ENCODE results near the gene TEX38. TPM values are rescaled to one million over a fixed set of nuclear protein-coding genes. Genes with fewer than 3 reads are reported as not detected.

Gene TEX38
- total and polyA plus RNA-seq, 8 donors = 0.35 to 0.80 TPM; not detected in 6

DNA sequence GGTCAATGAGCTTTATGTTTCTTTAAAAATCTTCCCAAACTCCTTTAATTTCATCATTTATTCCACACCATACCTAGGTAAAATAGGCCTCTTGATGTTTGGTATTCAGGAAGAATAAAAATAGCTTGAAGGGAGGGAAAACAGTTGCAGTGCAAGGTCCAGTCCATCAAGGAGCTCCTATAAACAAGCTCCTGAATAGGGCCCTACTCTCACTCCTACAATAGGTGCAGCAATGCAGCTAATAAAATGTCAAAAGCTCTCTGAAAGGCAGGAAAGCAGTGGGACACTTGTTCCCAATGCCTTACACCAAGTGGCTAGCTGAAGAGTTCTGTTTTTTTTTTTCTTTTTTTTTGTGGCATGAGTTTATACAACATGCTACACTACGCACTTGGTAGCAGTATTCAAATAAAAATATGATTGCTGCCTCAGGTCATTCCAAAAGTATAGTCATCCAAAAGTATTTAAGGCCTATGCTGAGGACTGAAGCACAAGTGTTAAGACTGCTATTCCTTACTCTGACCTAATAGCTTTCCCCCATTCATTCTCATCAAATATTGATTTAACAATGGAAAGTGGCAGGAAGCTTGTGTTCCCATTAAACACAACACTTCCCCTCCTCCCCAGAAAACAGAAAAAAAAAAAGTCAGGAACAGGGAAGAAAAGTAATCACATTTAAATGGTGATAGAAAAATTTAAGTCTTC, 9.8 kb downstream of the TEX38 start:
- TF ChIP-seq, protein P1, sequence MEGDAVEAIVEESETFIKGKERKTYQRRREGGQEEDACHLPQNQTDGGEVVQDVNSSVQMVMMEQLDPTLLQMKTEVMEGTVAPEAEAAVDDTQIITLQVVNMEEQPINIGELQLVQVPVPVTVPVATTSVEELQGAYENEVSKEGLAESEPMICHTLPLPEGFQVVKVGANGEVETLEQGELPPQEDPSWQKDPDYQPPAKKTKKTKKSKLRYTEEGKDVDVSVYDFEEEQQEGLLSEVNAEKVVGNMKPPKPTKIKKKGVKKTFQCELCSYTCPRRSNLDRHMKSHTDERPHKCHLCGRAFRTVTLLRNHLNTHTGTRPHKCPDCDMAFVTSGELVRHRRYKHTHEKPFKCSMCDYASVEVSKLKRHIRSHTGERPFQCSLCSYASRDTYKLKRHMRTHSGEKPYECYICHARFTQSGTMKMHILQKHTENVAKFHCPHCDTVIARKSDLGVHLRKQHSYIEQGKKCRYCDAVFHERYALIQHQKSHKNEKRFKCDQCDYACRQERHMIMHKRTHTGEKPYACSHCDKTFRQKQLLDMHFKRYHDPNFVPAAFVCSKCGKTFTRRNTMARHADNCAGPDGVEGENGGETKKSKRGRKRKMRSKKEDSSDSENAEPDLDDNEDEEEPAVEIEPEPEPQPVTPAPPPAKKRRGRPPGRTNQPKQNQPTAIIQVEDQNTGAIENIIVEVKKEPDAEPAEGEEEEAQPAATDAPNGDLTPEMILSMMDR (IDR thresholded peaks at IDR 0.05) = no peak
- intact Hi-C loops (cut with DNase I) = no loop called here
- no peak for FAIRE-seq
- Histone ChIP-seq H3K9me3 (no peaks in the 10 kb centered on the region), H3K4me3 (no peak overlapping the region), H3K27me3 (no peaks in the 10 kb centered on the region), H3K36me3 (peaks cover 0 to 60% (median 12%) of the 10 kb centered on the region in 3 donors), H3K4me1 (peaks cover 0 to 6% (median 5%) of the 10 kb centered on the region in 3 donors), H3K27ac (no peak overlapping the region)
- DNase-seq = no peak
- WGBS, 2 donors = 30 to 70% methylated on average over 1 of the region's 1 CpG
- ATAC-seq = peak; percentile 71 to 80 (median 77)

DNA sequence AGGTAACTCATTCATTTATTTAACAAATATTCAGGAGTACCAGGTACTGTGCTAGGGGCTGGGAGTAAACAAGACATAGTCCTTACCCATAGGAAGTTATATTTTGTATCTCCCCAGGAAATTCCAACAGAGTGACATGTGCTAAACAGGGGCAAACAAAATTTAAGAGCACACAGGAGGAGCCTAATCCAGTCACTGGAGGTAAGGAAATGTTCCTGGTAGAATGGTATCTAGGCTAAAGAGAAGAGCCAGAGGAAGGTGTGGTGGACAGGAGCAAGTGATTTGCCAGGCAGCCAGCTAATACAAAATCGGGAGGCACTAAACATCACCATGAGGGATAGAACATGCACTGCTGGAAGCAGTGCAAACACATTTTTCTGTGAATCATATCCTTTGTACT, 10.4 kb downstream of the TEX38 start:
- peaks cover 3 to 11% (median 11%) of the 10 kb centered on the region in 3 donors for H3K4me1 ChIP-seq
- 30 to 37% methylated on average over 1 of the region's 1 CpG for WGBS, 2 donors
- H3K4me3 ChIP-seq = no peak overlapping the region
- DNase-seq (no peak), ATAC-seq (peak in 2 of 4 donors; percentile 17 to 43), FAIRE-seq (no peak)
- no peaks in the 10 kb centered on the region for H3K9me3 ChIP-seq
- TF ChIP-seq, protein P1 (IDR thresholded peaks at IDR 0.05) = no peak
- H3K27ac ChIP-seq = no peak overlapping the region
- peaks cover 0 to 60% (median 12%) of the 10 kb centered on the region in 3 donors for H3K36me3 ChIP-seq
- no peaks in the 10 kb centered on the region for H3K27me3 ChIP-seq
- intact Hi-C loops (cut with DNase I) = no loop called here

DNA sequence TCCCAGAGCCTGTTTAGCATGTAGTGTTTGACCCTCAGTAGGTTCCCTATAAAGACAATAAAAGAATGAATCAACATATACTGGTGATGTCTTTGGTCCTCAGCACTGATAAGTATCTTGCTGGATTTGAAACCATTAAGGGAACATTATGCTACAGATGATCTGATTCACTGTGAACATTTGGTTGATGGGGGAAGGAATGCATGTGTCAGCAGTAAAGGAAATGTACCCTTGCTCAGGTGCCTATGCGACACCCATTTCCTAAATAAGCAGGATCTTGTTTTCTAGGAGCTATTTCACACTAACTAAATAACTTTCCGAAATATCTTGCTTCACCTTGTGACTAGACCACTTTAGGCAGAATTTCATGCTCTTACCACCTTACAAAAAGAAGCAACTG, 13.0 kb downstream of the TEX38 start:
- TF ChIP-seq, protein P1 (IDR thresholded peaks at IDR 0.05) = no peak
- Histone ChIP-seq H3K27me3 (no peaks in the 10 kb centered on the region), H3K27ac (no peak overlapping the region), H3K4me3 (no peak overlapping the region), H3K4me1 (peaks cover 6 to 26% (median 25%) of the 10 kb centered on the region in 3 donors), H3K9me3 (no peaks in the 10 kb centered on the region), H3K36me3 (peaks cover 0 to 53% (median 12%) of the 10 kb centered on the region in 3 donors)
- no peak for ATAC-seq
- intact Hi-C loops (cut with DNase I) = no loop called here
- no peak for FAIRE-seq
- WGBS, 2 donors = 97 to 98% methylated on average over 2 of the region's 2 CpGs
- no peak for DNase-seq

DNA sequence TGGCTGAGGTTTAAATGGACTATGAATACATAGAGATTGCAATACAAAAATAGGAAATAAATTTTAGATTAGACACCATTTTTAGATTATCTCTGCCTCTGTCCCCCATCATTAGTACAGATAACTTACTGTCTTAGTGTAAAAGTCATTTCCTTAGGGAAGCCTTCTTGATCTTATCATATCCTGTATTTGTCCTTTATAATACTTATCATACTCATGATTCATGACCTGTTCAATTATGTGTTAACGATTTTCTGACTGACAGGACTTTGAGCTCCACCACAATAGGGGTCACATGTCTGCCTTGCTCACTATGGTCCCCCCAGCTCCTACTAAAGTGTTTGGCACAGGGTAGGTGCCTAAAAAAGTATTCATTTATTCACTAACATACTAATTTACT, 14.6 kb downstream of the TEX38 start:
- TF ChIP-seq, protein P1 (IDR thresholded peaks at IDR 0.05) = no peak
- no peak for FAIRE-seq
- H3K36me3 ChIP-seq = peaks cover 0 to 42% (median 12%) of the 10 kb centered on the region in 3 donors

DNA sequence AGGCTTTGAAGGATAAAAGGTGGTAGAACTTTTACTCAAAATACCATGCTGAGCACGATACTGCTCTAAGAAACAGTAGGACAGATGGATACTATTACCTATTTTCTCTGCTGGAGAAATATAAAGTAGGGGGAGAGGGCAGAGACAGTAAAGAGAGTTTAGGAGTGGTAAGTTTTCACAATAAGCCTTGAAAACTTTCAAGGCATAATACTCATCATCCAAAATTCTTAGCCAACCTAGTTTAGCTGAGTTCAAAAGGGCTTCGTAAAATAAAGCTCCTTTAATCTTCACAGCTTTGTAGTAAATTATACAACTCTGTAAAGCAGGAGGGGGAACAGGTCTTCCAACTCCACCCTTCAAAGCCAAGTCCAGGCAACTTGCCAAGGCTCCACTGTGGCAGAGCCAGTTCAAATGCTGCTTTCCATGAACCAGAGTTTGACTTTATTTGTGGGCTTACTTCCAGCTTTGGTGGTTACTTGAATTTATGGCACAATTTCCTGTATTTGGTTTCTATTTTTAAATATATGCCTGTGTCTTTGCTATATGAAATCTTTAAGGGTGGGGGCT, 15.5 kb downstream of the TEX38 start:
- H3K36me3 ChIP-seq = peaks cover 0 to 44% (median 12%) of the 10 kb centered on the region in 3 donors
- H3K4me1 ChIP-seq = peaks cover 6 to 25% (median 23%) of the 10 kb centered on the region in 3 donors
- WGBS, 2 donors = 23 to 37% methylated on average over 2 of the region's 2 CpGs
- peak; percentile 88 for FAIRE-seq
- TF ChIP-seq, protein P1 (IDR thresholded peaks at IDR 0.05) = no peak
- no peaks in the 10 kb centered on the region for H3K27me3 ChIP-seq
- ATAC-seq = peak; percentile 84 to 95 (median 92)
- no peak overlapping the region for H3K4me3 ChIP-seq
- H3K9me3 ChIP-seq = no peaks in the 10 kb centered on the region
- H3K27ac ChIP-seq = peak overlapping the region in 2 of 4 donors; percentile 48 to 64
- peak; percentile 83 to 93 (median 92) for DNase-seq
- intact Hi-C loops (cut with DNase I) = no loop called here

More for the DNA sequence above, 14.6 kb downstream of the TEX38 start:
- DNase-seq (no peak), ATAC-seq (no peak)
- Histone ChIP-seq H3K27me3 (no peaks in the 10 kb centered on the region), H3K27ac (no peak overlapping the region), H3K9me3 (no peaks in the 10 kb centered on the region), H3K4me3 (no peak overlapping the region), H3K4me1 (peaks cover 6 to 28% (median 26%) of the 10 kb centered on the region in 3 donors)
- WGBS, 2 donors = 3 to 15% methylated on average over 1 of the region's 1 CpG
- intact Hi-C loops (cut with DNase I) = no loop called here
